A673 (cell line): ENCODE measurements around the gene DLK2.

ENCODE experiments used
- CTCF ChIP-seq: fragments of 300-800, 200-600 bp; sonication (generic); conservative IDR thresholded peaks from 2 replicates; pipeline ENCODE4 v1.5.1; 2017; ENCODE audit warnings: low read depth, mild to moderate bottlenecking, antibody characterized with exemption, low read length, moderate library complexity, mixed read lengths
- EZH2 ChIP-seq: fragments of 200-600 bp; sonication (generic); IDR thresholded peaks from 2 replicates; pipeline ENCODE4 v1.6.1; 2017; ENCODE audit warnings: borderline replicate concordance, low read depth, mild to moderate bottlenecking, mixed read lengths, antibody characterized with exemption, low read length; ENCODE audit not compliant: poor library complexity, severe bottlenecking

GRCh38 chr6:43459535-43459934 lies 4.2 kb upstream of the DLK2 start:
- no peak for TF ChIP-seq CTCF
- no peak for TF ChIP-seq EZH2
